Breast epithelium (tissue), 3 donors: ENCODE measurements around the gene AHRR.

Source experiments
- POLR2A ChIP-seq: fragments of 450-650 bp; IDR thresholded peaks from one replicate; pipeline ENCODE4 v1.6.1; 2016; ENCODE audit warnings: antibody characterized with exemption, mild to moderate bottlenecking, moderate library complexity
- POLR2AphosphoS5 ChIP-seq, 3 donors: sonication (generic); formaldehyde crosslinking; IDR thresholded peaks; one replicate each; pipeline ENCODE4 v1.6.1; 2017; ENCODE audit warnings: antibody characterized with exemption in 3 of 3
- TF ChIP-seq, protein P1 (sequence below), 3 donors: fragments of 450-650 bp; IDR thresholded peaks; one replicate each; pipeline ENCODE4 v1.5.1; 2016 to 2017; ENCODE audit warnings: antibody characterized with exemption in 3 of 3, mild to moderate bottlenecking in 3 of 3, moderate library complexity in 3 of 3

DNA sequence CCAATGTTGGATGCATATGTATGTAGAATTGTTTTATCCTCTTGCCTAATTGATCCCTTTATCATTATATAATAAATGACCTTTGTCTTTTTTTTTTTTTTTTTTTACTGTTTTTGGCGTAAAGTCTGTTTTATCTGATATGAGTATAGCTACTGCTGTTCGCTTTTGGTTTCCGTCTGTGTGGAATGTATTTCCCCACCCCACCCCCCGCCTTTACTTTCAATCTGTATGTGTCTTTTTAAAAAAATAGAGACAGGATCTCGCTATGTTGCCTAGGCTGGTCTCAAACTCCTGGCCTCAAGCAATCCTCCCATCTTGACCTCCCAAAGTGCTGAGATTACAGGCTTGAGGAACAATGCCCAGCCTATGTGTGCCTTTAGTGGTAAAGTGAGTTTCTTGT is 11.3 kb downstream of the AHRR start:
- TF ChIP-seq POLR2A, result no peak
- TF ChIP-seq, protein P1, sequence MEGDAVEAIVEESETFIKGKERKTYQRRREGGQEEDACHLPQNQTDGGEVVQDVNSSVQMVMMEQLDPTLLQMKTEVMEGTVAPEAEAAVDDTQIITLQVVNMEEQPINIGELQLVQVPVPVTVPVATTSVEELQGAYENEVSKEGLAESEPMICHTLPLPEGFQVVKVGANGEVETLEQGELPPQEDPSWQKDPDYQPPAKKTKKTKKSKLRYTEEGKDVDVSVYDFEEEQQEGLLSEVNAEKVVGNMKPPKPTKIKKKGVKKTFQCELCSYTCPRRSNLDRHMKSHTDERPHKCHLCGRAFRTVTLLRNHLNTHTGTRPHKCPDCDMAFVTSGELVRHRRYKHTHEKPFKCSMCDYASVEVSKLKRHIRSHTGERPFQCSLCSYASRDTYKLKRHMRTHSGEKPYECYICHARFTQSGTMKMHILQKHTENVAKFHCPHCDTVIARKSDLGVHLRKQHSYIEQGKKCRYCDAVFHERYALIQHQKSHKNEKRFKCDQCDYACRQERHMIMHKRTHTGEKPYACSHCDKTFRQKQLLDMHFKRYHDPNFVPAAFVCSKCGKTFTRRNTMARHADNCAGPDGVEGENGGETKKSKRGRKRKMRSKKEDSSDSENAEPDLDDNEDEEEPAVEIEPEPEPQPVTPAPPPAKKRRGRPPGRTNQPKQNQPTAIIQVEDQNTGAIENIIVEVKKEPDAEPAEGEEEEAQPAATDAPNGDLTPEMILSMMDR (IDR thresholded peaks at IDR 0.05), result no peak
- no peak for TF ChIP-seq POLR2AphosphoS5 (IDR thresholded peaks at IDR 0.05)
